ENCODE data around the gene ZNF576. TPM values are rescaled to one million over a fixed set of nuclear protein-coding genes. Genes with fewer than 3 reads are reported as not detected.

Gene ZNF576
- total RNA-seq, 1 donor from 2014 or later = 16.6 TPM

DNA sequence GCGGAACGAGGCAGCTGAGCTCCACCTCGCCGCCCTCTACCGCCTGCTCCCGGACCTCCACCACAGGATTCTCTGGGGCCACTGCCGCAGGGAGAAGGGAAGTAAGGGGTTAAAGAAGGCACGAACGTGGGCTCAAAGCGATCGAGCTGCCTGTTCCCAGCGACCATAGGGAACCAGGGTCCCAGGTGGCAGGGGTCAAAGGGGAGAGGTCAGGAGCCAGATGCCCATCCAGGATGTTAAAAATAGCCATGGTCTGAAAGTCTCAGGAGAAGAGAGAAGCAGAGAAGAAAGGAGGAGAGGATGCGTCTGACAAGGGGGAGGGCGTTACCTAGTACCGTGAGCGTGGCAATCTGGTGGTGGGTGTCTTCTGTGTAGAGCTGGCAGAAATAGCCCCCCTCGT, 30.4 kb downstream of the ZNF576 start:
- intact Hi-C loops (cut with DNase I) = no loop called here
- H3K36me3 ChIP-seq = no peaks in the 10 kb centered on the region
- no peaks in the 10 kb centered on the region for H3K27me3 ChIP-seq
- H3K27ac ChIP-seq = no peak overlapping the region
- ATAC-seq (no peak), DNase-seq (no peak)
- TF ChIP-seq, protein P1, sequence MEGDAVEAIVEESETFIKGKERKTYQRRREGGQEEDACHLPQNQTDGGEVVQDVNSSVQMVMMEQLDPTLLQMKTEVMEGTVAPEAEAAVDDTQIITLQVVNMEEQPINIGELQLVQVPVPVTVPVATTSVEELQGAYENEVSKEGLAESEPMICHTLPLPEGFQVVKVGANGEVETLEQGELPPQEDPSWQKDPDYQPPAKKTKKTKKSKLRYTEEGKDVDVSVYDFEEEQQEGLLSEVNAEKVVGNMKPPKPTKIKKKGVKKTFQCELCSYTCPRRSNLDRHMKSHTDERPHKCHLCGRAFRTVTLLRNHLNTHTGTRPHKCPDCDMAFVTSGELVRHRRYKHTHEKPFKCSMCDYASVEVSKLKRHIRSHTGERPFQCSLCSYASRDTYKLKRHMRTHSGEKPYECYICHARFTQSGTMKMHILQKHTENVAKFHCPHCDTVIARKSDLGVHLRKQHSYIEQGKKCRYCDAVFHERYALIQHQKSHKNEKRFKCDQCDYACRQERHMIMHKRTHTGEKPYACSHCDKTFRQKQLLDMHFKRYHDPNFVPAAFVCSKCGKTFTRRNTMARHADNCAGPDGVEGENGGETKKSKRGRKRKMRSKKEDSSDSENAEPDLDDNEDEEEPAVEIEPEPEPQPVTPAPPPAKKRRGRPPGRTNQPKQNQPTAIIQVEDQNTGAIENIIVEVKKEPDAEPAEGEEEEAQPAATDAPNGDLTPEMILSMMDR (IDR thresholded peaks at IDR 0.05) = no peak
- H3K4me3 ChIP-seq = no peak overlapping the region
- no peaks in the 10 kb centered on the region for H3K4me1 ChIP-seq
- no peaks in the 10 kb centered on the region for H3K9me3 ChIP-seq

DNA sequence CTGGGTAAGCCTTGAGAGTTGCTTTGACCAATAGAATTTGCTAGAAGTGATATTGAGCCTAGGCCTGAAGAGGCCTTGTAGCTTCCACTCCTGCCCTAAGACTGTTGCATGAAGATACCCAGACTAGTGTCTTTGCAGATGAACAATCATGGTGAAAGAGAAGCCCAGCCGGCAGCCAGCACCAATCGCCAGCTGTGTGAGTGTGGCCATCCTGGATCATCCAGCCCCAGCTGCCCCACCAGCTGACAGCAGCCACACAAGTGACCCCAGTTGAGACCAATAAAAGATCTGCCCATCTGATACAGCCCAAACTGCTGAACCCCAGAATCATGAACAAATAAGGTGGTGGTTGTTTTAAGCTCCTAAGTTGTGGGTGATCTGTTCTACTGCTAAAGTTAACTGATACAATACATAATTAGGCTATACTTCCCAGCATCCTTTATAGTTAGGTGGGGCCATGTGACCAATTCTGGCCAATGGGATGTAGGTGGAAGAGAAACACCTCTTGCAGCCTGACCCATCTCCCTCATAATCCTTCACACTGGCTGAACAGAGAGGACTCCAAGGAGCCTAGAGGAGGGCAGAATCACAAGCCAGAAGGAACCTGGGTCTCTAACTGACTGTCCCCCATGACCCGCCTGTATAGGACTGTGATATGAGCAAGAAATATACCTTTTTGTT, 32.4 kb downstream of the ZNF576 start:
- Histone ChIP-seq H3K4me3 (no peak overlapping the region), H3K4me1 (no peaks in the 10 kb centered on the region), H3K27ac (no peak overlapping the region), H3K9me3 (no peaks in the 10 kb centered on the region), H3K36me3 (no peaks in the 10 kb centered on the region), H3K27me3 (no peaks in the 10 kb centered on the region)
- DNase-seq (no peak), ATAC-seq (no peak)
- TF ChIP-seq, protein P1 (IDR thresholded peaks at IDR 0.05) = no peak
- intact Hi-C loops (cut with DNase I) = no loop called here

DNA sequence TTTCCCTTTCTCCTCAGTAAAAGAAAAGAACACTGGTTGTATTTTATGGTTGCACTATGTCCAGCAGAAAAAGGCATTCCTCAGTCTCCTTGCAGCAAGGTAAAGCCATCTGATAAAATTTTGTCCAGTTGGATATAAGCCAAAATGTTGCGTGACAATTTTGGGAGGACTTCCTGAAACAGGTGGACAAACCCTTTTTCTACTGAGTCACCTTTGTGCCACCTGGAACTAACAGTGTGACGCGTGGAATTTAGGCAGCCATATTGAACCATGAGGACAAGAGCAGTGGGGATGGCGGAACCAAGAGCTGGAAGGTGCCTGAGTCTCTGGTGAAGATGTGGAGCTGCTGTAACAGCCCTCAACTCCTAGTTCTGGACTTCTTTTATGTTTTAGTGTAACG, 35.1 kb downstream of the ZNF576 start:
- intact Hi-C loops (cut with DNase I) = no loop called here
- Histone ChIP-seq H3K36me3 (no peaks in the 10 kb centered on the region), H3K4me3 (no peak overlapping the region), H3K27me3 (no peaks in the 10 kb centered on the region), H3K4me1 (no peaks in the 10 kb centered on the region), H3K9me3 (no peaks in the 10 kb centered on the region), H3K27ac (no peak overlapping the region)
- TF ChIP-seq, protein P1 (IDR thresholded peaks at IDR 0.05) = no peak
- DNase-seq = no peak
- ATAC-seq = no peak

DNA sequence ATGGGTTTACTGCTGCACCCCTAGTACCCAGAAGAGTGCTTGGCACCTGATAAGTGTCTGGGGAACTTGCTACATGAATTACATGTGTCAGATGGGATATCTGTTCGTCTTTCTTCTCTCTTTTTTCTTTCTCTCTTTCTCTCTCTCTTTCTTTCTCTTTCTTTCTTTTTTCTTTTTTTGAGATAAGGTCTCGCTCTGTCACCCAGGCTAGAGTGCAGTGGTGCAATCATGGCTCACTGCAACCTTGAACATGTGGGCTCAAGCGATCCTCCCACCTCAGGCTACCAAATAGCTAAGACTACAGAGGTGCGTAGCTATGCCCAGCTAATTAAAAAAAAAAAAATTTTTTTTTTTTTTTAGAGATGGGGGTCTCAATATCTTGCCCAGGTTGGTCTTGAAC, 37.1 kb downstream of the ZNF576 start:
- Histone ChIP-seq H3K27me3 (no peaks in the 10 kb centered on the region), H3K9me3 (no peaks in the 10 kb centered on the region), H3K4me3 (no peak overlapping the region), H3K36me3 (no peaks in the 10 kb centered on the region), H3K4me1 (no peaks in the 10 kb centered on the region), H3K27ac (no peak overlapping the region)
- intact Hi-C loops (cut with DNase I) = no loop called here
- TF ChIP-seq, protein P1 (IDR thresholded peaks at IDR 0.05) = no peak
- ATAC-seq (no peak), DNase-seq (no peak)

DNA sequence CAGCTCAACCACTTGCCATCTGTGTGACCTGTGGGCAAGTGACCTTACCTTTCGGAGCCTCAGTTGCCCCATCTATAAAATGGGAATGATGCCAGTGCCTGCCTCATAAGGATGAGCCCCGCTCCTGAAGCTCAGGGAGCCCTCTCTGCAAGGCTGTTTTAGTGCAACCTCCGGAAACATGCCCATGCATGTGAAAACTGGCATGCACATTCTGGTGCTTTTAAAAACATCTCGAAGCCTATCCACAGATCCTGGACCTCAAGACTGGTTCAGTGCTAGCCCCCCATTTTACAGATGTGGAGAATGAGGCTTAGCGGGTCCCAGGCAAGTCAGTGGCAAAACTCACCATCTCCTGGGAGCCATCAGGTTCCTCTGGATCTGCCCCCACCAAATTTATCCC, 37.7 kb downstream of the ZNF576 start:
- Histone ChIP-seq H3K36me3 (no peaks in the 10 kb centered on the region), H3K4me1 (no peaks in the 10 kb centered on the region), H3K27ac (no peak overlapping the region), H3K4me3 (no peak overlapping the region), H3K27me3 (no peaks in the 10 kb centered on the region), H3K9me3 (no peaks in the 10 kb centered on the region)
- DNase-seq (no peak), ATAC-seq (no peak)
- TF ChIP-seq, protein P1 (IDR thresholded peaks at IDR 0.05) = no peak
- intact Hi-C loops (cut with DNase I) = no loop called here

DNA sequence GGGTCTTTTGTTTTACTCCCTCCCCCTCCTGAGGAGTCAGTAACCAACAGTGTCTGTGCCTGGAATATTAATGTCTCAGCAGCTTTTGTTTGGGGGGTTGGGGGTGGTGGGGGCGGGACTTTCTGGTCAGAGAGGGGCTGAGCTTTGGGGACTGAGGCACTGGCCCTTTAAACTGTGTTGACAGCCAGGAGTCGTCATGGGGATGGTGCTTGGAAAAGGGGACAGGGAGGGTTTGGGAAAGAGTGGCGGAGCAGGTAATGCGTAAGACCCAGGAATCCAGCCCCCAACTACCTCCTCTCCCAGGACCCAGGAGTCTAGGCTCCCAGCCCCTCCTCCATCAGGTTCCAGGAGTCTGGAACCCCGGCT, 38.1 kb downstream of the ZNF576 start:
- Histone ChIP-seq H3K27me3 (no peaks in the 10 kb centered on the region), H3K4me1 (no peaks in the 10 kb centered on the region), H3K4me3 (no peak overlapping the region), H3K9me3 (no peaks in the 10 kb centered on the region), H3K27ac (no peak overlapping the region), H3K36me3 (no peaks in the 10 kb centered on the region)
- DNase-seq = no peak
- TF ChIP-seq, protein P1 (IDR thresholded peaks at IDR 0.05) = no peak
- intact Hi-C loops (cut with DNase I) = no loop called here
- ATAC-seq = no peak

Data from upper lobe of right lung (tissue), 1 donor.